GM18951 (cell line): Measurements from ENCODE around the gene VPS33A.
"Not testable (repeated sequence)": the region's sequence is repeated elsewhere in the genome, so short reads cannot be mapped to it uniquely, and the experiment has no call there.

Experiments
- POLR2A ChIP-seq: IDR thresholded peaks from 4 replicates; pipeline ENCODE4 v1.6.1; 2011; ENCODE audit warnings: mild to moderate bottlenecking; ENCODE audit not compliant: insufficient read length, insufficient read depth; ENCODE audit errors: extremely low read depth
- in situ Hi-C: fragments of 300-500 bp; cut with MboI; formaldehyde crosslinking; loops from one replicate; pipeline ENCODE4 v1.12.0; 2022; ENCODE audit warnings: low sequenced_read_pairs, mixed read lengths, inconsistent platforms; ENCODE audit not compliant: unreplicated experiment

Gene VPS33A

GRCh38 chr12:122206111-122206881 is 60.0 kb downstream of the VPS33A start:
- in situ Hi-C loops, result no loop called here
- TF ChIP-seq POLR2A, result no peak

GRCh38 chr12:122205053-122205925 is 61.0 kb downstream of the VPS33A start:
- no peak for TF ChIP-seq POLR2A
- in situ Hi-C loops, result no loop called here

GRCh38 chr12:122204167-122205052 is 61.9 kb downstream of the VPS33A start:
- no peak for TF ChIP-seq POLR2A
- in situ Hi-C loops, result no loop called here

DNA sequence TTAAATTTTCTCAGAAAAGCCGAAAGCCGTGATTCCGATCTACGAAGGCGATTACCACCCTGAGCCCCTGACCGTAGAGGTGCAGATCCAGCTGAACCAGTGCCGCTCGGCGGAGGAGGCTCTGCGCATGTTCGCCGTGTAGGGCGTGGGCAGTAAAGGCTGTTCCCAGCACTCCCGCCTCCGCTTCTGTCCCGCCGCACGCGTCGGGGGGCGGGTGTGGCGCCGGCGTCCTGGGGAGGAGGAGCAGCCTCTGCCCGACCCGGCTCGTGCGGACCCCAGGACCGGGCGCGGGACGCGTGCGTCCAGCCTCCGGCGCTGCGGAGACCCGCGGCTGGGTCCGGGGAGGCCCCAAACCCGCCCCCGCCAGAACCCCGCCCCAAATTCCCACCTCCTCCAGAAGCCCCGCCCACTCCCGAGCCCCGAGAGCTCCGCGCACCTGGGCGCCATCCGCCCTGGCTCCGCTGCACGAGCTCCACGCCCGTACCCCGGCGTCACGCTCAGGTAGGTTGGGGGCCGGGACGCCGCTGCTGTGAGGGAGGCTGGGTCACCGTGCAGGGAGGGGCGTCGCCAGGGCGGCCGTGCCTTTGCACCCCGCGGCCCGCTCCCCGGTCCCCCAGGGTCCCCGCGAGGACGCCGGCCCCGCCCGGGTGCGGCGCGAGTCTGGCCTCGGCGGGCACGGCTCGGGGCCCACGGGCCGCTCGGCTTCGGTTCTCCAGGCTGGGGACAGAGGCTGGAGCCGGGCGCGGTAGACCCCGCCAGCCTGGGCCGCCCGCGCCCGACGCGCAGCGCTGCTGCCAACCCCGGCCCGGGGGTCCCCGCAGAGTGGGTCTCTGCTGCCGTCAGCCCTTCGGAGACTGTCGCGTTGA is 62.8 kb downstream of the VPS33A start, which contains the start of gene B3GNT4:
Gene B3GNT4, plus strand, starts transcription at position 409 of the 866 bp plus-strand sequence. CDS start 910 bp downstream, outside the sequence.
- TF ChIP-seq POLR2A, result no peak
- in situ Hi-C loops, result no loop called here

DNA sequence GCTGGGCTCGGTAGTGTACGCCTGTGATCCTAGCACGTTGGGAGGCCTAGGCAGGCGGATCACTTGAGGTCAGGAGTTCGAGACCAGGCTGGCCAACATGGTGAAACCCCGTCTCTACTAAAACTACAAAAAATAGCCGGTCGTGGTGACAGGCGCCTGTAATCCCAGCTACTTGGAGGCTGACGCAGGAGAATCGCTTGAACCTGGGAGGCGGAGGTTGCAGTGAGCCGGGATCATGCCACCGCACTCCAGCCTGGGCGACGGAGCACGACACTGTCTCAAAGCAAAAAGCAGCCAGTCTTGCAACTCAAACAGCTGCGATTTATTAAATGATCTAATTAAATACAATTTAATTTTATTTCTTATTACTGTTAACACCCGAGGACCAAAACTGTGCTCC is 63.5 kb downstream of the VPS33A start:
- in situ Hi-C loops, result not testable (repeated sequence)

DNA sequence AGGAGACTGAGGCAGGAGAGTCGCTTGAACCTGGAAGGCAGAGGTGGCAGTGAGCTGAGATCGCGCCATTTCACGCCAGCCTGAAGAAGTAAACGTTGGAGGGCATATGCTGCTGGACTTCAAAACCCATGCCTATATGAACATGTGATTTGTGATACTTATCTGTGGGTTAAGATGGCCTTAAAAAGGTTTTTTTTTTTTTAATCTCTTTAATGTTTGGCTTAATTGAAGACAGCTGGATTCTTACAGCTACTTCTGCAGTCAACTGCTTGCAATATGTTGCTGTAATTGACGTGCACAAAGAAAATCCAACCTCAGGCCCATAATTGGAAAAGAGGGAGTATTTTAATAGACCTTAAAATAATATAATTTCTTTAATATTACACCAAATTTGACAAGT is 64.3 kb downstream of the VPS33A start:
- in situ Hi-C loops, result no loop called here
- TF ChIP-seq POLR2A, result no peak

GRCh38 chr12:122201381-122201780 is 64.9 kb downstream of the VPS33A start:
- no peak for TF ChIP-seq POLR2A
- in situ Hi-C loops, result no loop called here

- in situ Hi-C loops, result no loop called here
- TF ChIP-seq POLR2A, result no peak
Observed at GRCh38 chr12:122200541-122201175, 65.6 kb downstream of the VPS33A start.

DNA sequence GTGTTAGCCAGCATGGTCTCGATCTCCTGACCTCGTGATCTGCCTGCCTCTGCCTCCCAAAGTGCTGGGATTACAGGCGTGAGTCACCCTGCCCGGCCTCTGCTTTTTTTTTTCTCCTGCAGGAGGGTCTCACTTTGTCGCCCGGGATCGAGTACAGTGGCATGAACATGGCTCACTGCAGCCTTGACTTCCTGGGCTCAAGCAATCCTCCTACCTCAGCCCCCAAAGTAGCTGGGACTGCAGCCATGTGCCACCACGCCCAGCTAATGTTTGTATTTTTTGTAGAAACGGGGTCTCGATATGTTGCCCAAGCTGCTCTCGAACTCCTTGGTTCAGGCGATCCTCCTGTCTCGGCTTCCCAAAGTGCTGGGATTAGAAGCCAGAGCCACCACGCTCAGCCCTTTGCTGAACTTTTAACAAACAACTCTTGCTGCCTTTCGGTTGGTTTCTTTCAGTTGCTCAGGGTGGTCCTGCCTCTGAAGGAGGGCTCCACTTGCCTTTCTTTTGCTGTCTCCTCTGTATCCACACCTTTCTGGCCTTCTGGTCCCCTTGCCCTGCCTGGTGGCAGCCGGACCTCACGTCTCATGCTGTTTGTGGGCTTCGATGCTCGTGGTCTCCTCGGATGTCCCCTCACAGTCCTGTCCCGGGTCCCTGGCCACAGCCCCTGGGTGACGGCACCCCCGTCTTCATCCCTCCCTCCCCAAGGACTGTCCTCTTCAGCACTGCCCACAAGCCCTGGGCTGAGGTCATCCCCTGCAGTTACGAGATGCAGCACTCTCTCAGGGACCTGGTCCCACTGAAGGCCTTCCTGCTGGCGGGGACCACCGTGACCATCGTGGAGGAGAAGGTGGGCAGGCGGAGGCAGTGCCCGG is 66.6 kb downstream of the VPS33A start:
- in situ Hi-C loops, result no loop called here
- no peak for TF ChIP-seq POLR2A

GRCh38 chr12:122197612-122197966 is 68.7 kb downstream of the VPS33A start:
- no peak for TF ChIP-seq POLR2A
- in situ Hi-C loops, result no loop called here

- in situ Hi-C loops, result no loop called here
- no peak for TF ChIP-seq POLR2A
Observed at GRCh38 chr12:122195405-122195804, 70.9 kb downstream of the VPS33A start.
